RWPE2 (cell line): ENCODE data around the gene PDIA3.
"Not testable (repeated sequence)": the region's sequence is repeated elsewhere in the genome, so short reads cannot be mapped to it uniquely, and the experiment has no call there.

Source experiments
- ATAC-seq: fragments of 200-7000 bp; cut with Tn5 transposase; 3 replicates; pipeline ENCODE4 v1.9.1; 2021; ENCODE audit warnings: low read depth
- DNase-seq: peaks from one replicate; pipeline ENCODE4 v3.0.0-alpha.2; 2020; ENCODE audit warnings: low spot score
- H3K27ac ChIP-seq: fragments of 450-650 bp; 2 replicates; pipeline ENCODE4 v1.5.1; 2017; ENCODE audit warnings: mild to moderate bottlenecking; ENCODE audit not compliant: poor library complexity, severe bottlenecking
- H3K27me3 ChIP-seq: fragments of 250-450 bp; sonication (Bioruptor Pico); 2 replicates; pipeline ENCODE4 v1.5.1; 2021; ENCODE audit warnings: mild to moderate bottlenecking, moderate library complexity; ENCODE audit not compliant: insufficient read depth, poor library complexity, severe bottlenecking
- H3K36me3 ChIP-seq: fragments of 250-450 bp; sonication (Bioruptor Pico); 2 replicates; pipeline ENCODE4 v1.5.1; 2020; ENCODE audit warnings: low read depth, mild to moderate bottlenecking, moderate library complexity
- H3K4me1 ChIP-seq: fragments of 250-450 bp; sonication (Bioruptor Pico); 2 replicates; pipeline ENCODE4 v1.5.1; 2021; ENCODE audit warnings: mild to moderate bottlenecking, moderate library complexity; ENCODE audit not compliant: insufficient read depth, poor library complexity, severe bottlenecking
- H3K4me3 ChIP-seq: fragments of 250-450 bp; sonication (Bioruptor Pico); 2 replicates; pipeline ENCODE4 v1.5.1; 2021; ENCODE audit warnings: mild to moderate bottlenecking, moderate library complexity; ENCODE audit not compliant: severe bottlenecking
- H3K9me3 ChIP-seq: fragments of 250-450 bp; sonication (Bioruptor Pico); 2 replicates; pipeline ENCODE4 v1.5.1; 2021; ENCODE audit warnings: mild to moderate bottlenecking, moderate library complexity; ENCODE audit not compliant: severe bottlenecking
- CTCF ChIP-seq: fragments of 450-650 bp; IDR thresholded peaks from one replicate; pipeline ENCODE4 v1.5.1; 2017; ENCODE audit warnings: mild to moderate bottlenecking, moderate library complexity; ENCODE audit not compliant: poor library complexity, severe bottlenecking

Gene PDIA3

GRCh38 chr15:43746245-43746902 lies at the start of gene PDIA3:
Gene PDIA3 (plus strand): TSS chr15:43746438. CDS start chr15:43746540, 102 bp downstream.
- not testable (repeated sequence) for H3K9me3 ChIP-seq, H3K27me3 ChIP-seq
- Histone ChIP-seq H3K27ac (peak within 1 kb of the TSS; percentile 70), H3K4me1 (peaks cover 22% of the 10 kb centered on the region), H3K4me3 (peak within 1 kb of the TSS; percentile 62), H3K36me3 (peaks cover 45% of the 10 kb centered on the region)
- peak; percentile 97 for DNase-seq
- peak; percentile 93 for ATAC-seq

GRCh38 chr15:43702174-43702573 lies 44.1 kb upstream of the PDIA3 start:
- Histone ChIP-seq H3K4me3 (no peak overlapping the region), H3K9me3 (no peaks in the 10 kb centered on the region), H3K4me1 (no peaks in the 10 kb centered on the region), H3K27ac (no peak overlapping the region), H3K27me3 (no peaks in the 10 kb centered on the region), H3K36me3 (peaks cover 12% of the 10 kb centered on the region; the same call in 1 of the 2 replicates)
- TF ChIP-seq CTCF = no peak
- no peak for ATAC-seq
- DNase-seq = no peak

GRCh38 chr15:43702701-43703424 lies 43.4 kb upstream of the PDIA3 start:
- H3K27ac ChIP-seq = no peak overlapping the region
- H3K4me1 ChIP-seq = no peaks in the 10 kb centered on the region
- no peaks in the 10 kb centered on the region for H3K9me3 ChIP-seq
- DNase-seq = no peak
- TF ChIP-seq CTCF = no peak
- H3K36me3 ChIP-seq = peaks cover 5% of the 10 kb centered on the region; the same call in 1 of the 2 replicates
- no peak overlapping the region for H3K4me3 ChIP-seq
- peak; percentile 8; the same call in 1 of the 3 replicates for ATAC-seq
- no peaks in the 10 kb centered on the region for H3K27me3 ChIP-seq

- not testable (repeated sequence) for H3K27ac ChIP-seq, H3K9me3 ChIP-seq, DNase-seq, H3K4me3 ChIP-seq, H3K27me3 ChIP-seq, H3K36me3 ChIP-seq, H3K4me1 ChIP-seq
- ATAC-seq = peak; percentile 41
These were observed 35.7 kb upstream of the PDIA3 start for GRCh38 chr15:43710431-43711131.

GRCh38 chr15:43723151-43723550 lies 23.1 kb upstream of the PDIA3 start:
- ATAC-seq (no peak), DNase-seq (no peak)
- H3K36me3 ChIP-seq = no peaks in the 10 kb centered on the region
- TF ChIP-seq CTCF = no peak
- no peak overlapping the region for H3K27ac ChIP-seq
- H3K4me1 ChIP-seq = no peaks in the 10 kb centered on the region
- H3K4me3 ChIP-seq = no peak overlapping the region
- H3K27me3 ChIP-seq = no peaks in the 10 kb centered on the region
- H3K9me3 ChIP-seq = no peaks in the 10 kb centered on the region

- ATAC-seq, H3K4me1 ChIP-seq: not testable (repeated sequence)
These were observed 19.9 kb upstream of the PDIA3 start for GRCh38 chr15:43726306-43726705.

GRCh38 chr15:43728053-43728725 lies 18.0 kb upstream of the PDIA3 start:
- not testable (repeated sequence) for H3K9me3 ChIP-seq, H3K4me3 ChIP-seq, H3K4me1 ChIP-seq, H3K36me3 ChIP-seq, DNase-seq, H3K27ac ChIP-seq, H3K27me3 ChIP-seq
- ATAC-seq = peak; percentile 18; the same call in 1 of the 3 replicates

More at GRCh38 chr15:43726306-43726705, 19.9 kb upstream of the PDIA3 start:
- not testable (repeated sequence) for DNase-seq, H3K27me3 ChIP-seq, H3K36me3 ChIP-seq, H3K9me3 ChIP-seq, H3K4me3 ChIP-seq, H3K27ac ChIP-seq
